Ishikawa (cell line): ENCODE results near the gene ZNF215.

Experiments
- CEBPB ChIP-seq: IDR thresholded peaks from 2 replicates; pipeline ENCODE4 v1.6.1; 2012
- CREB1 ChIP-seq: IDR thresholded peaks from 2 replicates; pipeline ENCODE4 v1.6.1; 2012; ENCODE audit warnings: low read depth
- EGR1 ChIP-seq: IDR thresholded peaks from 2 replicates; pipeline ENCODE4 v1.6.1; 2012
- EP300 ChIP-seq: IDR thresholded peaks from 2 replicates; pipeline ENCODE4 v1.6.1; 2012; ENCODE audit warnings: borderline replicate concordance
- FOXM1 ChIP-seq: IDR thresholded peaks from 2 replicates; pipeline ENCODE4 v1.6.1; 2012; ENCODE audit warnings: low read depth, borderline replicate concordance
- NFIC ChIP-seq: IDR thresholded peaks from 2 replicates; pipeline ENCODE4 v1.6.1; 2012
- RAD21 ChIP-seq: IDR thresholded peaks from 2 replicates; pipeline ENCODE4 v1.6.1; 2012; ENCODE audit warnings: low read depth
- TAF1 ChIP-seq: IDR thresholded peaks from 2 replicates; pipeline ENCODE4 v1.6.1; 2012; ENCODE audit warnings: low read depth, mild to moderate bottlenecking
- TCF12 ChIP-seq: IDR thresholded peaks from 2 replicates; pipeline ENCODE4 v1.6.1; 2012; ENCODE audit warnings: low read depth
- TEAD4 ChIP-seq: IDR thresholded peaks from 2 replicates; pipeline ENCODE4 v1.6.1; 2012
- YY1 ChIP-seq: IDR thresholded peaks from 2 replicates; pipeline ENCODE4 v1.6.1; 2012; ENCODE audit warnings: low read depth
- ZBTB7A ChIP-seq: IDR thresholded peaks from 2 replicates; pipeline ENCODE4 v1.6.1; 2012; ENCODE audit warnings: low read depth
- TF ChIP-seq, protein P1 (sequence below): IDR thresholded peaks from 2 replicates; pipeline ENCODE4 v1.6.1; 2012
- TF ChIP-seq, protein P2 (sequence below): IDR thresholded peaks from 2 replicates; pipeline ENCODE4 v1.6.1; 2012
- TF ChIP-seq, protein P3 (sequence below): IDR thresholded peaks from 2 replicates; pipeline ENCODE4 v1.6.1; 2012; ENCODE audit warnings: low read depth, mild to moderate bottlenecking

ZNF215 gene

DNA sequence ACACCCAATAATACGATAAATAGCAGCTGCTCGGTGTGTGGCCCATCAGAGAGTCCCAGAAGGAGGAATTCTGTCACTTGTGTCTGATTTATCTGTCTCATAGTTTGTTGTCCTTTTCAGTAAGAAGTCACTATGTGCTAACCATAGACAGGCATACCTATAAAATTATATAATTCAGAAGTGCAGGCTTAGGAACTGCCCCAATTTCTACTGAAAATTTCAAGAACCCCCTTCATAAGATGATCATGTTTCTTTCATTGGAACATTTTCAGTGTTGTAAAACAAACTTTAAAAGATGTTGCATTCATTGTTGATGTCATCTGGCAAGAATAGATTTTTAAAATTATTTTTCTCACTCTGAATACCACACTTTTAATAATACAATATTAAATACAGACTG is 33.8 kb upstream of the ZNF215 start, which contains the start of gene OR2D2:
Gene OR2D2, minus strand, starts transcription at position 101 of the 400 bp plus-strand sequence. Its CDS starts 0 bp downstream, at position 101.
- TF ChIP-seq EP300 (no peak), TEAD4 (no peak), TCF12 (no peak), ZBTB7A (no peak), CEBPB (no peak), YY1 (no peak), TAF1 (no peak)
- TF ChIP-seq, protein P1, sequence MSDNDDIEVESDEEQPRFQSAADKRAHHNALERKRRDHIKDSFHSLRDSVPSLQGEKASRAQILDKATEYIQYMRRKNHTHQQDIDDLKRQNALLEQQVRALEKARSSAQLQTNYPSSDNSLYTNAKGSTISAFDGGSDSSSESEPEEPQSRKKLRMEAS: no peak

DNA sequence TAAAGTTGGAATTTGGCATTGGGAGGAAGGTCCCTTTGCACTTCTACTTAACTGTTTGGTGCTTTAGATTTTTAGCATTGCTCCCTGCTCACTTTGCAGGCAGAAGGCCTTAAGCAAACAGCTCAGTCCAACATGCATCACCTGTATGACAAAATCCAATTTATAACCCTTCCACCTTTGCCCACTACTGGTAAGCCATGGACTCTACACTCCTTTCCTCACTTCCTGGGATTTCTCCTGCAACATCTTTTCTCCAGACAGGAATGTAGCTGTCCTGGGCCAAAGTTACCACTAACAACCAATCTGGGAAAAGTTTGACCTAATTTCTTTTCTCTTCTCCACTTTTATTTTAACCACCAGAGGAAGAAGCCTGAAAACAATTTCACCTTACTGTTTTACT is 32.1 kb upstream of the ZNF215 start:
- TF ChIP-seq, protein P2, sequence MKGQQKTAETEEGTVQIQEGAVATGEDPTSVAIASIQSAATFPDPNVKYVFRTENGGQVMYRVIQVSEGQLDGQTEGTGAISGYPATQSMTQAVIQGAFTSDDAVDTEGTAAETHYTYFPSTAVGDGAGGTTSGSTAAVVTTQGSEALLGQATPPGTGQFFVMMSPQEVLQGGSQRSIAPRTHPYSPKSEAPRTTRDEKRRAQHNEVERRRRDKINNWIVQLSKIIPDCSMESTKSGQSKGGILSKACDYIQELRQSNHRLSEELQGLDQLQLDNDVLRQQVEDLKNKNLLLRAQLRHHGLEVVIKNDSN: no peak
- TF ChIP-seq YY1 (no peak), EGR1 (no peak), TCF12 (no peak)

DNA sequence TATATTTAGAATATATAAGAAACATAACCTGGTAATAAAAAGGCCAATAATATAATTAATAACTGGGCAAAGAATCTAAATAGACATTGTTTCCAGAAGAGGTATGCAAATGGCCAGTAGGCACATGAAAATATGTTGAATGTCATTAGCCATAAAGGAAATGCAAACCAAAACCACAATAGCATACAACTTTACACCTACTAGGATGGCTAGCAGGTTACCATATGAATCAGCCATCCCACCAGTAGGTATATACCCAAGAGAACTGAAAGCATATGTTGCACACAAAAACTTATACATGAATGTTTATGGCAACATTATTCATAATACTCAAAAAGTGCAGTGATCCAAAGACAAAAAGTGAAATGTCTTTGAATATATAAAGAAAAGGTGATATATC is 31.2 kb upstream of the ZNF215 start:
- TF ChIP-seq, protein P1: no peak

DNA sequence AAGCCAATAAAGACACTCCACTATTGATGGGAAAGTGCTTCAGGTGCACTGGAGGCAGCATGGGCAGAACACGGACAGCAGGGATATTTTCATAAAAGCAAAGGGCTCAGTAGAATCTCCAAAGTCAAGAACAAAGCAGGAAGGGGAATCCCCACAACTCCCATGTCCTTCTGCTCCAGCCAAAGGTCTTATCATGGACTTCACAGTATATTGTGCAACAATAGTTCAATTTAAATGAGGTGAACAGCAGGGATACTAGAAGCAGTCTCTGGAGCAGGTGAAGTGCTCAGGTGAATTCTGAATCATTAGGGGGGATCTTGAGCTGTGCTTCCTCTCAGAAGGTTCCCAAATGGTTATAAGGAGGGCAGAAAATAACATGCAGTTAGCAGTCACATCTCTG is 27.3 kb upstream of the ZNF215 start:
- TF ChIP-seq NFIC (no peak), EGR1 (no peak), TAF1 (no peak), CEBPB (no peak), RAD21 (no peak), ZBTB7A (no peak), FOXM1 (no peak)
- TF ChIP-seq, protein P1: no peak
- TF ChIP-seq, protein P2: no peak

DNA sequence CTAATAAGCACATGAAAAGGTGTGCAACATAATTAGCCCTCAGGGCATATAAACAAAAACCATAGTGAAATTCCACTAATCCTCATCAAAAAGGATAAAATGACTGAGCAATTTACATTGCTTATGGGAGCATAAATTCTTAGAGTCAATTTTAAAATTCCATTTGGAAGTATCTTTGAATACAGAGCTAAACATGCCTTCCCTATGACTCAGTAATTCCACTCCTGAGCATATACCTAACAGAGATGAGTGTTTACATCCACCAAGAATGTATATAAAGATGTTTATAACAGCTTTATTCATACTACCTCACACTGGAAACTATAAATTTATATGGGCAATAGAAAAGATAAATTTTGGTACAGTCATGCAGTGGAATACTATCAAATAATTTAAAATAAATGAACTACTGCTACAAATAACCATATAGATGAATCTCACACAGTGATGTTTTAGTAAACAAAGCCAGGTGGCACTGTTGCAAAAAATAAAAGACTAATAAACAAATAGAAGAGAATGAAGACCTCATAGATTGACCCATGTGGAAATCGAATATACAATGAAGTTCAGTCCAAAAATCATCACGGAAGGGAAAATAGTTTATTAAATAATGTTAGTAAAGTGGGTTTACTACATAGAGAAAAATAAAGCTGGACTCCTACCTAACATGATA is 25.8 kb upstream of the ZNF215 start:
- TF ChIP-seq, protein P1: no peak
- TF ChIP-seq EP300 (no peak), TCF12 (no peak), TEAD4 (no peak), NFIC (no peak), YY1 (no peak), FOXM1 (no peak)
- TF ChIP-seq, protein P3, sequence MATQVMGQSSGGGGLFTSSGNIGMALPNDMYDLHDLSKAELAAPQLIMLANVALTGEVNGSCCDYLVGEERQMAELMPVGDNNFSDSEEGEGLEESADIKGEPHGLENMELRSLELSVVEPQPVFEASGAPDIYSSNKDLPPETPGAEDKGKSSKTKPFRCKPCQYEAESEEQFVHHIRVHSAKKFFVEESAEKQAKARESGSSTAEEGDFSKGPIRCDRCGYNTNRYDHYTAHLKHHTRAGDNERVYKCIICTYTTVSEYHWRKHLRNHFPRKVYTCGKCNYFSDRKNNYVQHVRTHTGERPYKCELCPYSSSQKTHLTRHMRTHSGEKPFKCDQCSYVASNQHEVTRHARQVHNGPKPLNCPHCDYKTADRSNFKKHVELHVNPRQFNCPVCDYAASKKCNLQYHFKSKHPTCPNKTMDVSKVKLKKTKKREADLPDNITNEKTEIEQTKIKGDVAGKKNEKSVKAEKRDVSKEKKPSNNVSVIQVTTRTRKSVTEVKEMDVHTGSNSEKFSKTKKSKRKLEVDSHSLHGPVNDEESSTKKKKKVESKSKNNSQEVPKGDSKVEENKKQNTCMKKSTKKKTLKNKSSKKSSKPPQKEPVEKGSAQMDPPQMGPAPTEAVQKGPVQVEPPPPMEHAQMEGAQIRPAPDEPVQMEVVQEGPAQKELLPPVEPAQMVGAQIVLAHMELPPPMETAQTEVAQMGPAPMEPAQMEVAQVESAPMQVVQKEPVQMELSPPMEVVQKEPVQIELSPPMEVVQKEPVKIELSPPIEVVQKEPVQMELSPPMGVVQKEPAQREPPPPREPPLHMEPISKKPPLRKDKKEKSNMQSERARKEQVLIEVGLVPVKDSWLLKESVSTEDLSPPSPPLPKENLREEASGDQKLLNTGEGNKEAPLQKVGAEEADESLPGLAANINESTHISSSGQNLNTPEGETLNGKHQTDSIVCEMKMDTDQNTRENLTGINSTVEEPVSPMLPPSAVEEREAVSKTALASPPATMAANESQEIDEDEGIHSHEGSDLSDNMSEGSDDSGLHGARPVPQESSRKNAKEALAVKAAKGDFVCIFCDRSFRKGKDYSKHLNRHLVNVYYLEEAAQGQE: no peak
- TF ChIP-seq, protein P2: no peak

DNA sequence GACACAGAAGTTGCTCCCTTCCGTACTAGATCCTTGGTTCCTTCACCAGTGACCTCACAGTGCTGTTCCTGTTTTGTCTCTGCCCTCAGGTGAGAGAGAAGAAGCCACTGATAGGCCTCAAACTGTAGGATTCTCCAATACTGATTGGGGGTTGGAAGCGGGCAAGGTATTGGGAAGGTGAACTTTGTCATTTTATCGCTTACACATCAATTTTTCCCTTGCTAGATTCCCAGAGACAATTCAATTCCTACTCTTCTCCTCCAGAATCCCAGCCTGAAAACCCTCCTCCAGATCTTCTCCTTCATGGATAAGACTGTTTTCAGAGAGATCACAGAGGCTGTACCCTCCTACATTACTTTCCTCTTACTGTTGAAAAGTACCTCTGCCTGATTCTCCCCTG is 14.8 kb upstream of the ZNF215 start:
- TF ChIP-seq RAD21: no peak
- no peak for TF ChIP-seq CREB1
- no peak for TF ChIP-seq TAF1
- TF ChIP-seq CEBPB: no peak
- TF ChIP-seq NFIC: no peak
- TF ChIP-seq TEAD4: no peak
- TF ChIP-seq EGR1: no peak
- TF ChIP-seq, protein P1: no peak
- no peak for TF ChIP-seq ZBTB7A
- no peak for TF ChIP-seq EP300
- no peak for TF ChIP-seq YY1
- TF ChIP-seq TCF12: no peak

DNA sequence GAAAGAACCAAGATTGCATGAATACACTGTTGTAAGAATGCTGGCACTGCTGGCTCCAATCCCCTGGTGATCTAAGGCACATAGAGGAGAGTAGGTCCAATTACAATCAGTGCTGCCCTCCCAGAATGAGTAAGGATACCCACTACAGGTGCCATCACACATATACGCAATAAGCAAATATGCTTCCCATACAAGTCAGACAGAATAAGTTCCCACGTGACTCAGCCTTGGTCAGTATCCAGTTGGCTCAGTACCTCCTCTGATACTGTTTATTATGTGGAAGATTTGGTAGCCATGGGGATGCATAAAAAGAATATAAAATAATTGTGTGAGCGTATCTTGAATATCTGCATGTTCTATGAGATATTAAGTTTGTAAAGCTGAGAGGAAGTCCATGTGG is 14.3 kb upstream of the ZNF215 start:
- TF ChIP-seq CREB1 (no peak), CEBPB (no peak), TAF1 (no peak), EP300 (no peak), NFIC (no peak), FOXM1 (no peak)
- TF ChIP-seq, protein P1: no peak
- TF ChIP-seq, protein P3: no peak
